Hematopoietic multipotent progenitor cell treated with erythropoietin and hydrocortisone succinate and interleukin-3 and kit ligand, for 4 days (in vitro differentiated cells): ENCODE results near the gene SCYGR4.
"Not testable (repeated sequence)": the region's sequence is repeated elsewhere in the genome, so short reads cannot be mapped to it uniquely, and the experiment has no call there.

ENCODE experiments used
- DNase-seq: peaks from one replicate; pipeline ENCODE4 v3.0.0-alpha.2; 2015

SCYGR4 gene, protein sequence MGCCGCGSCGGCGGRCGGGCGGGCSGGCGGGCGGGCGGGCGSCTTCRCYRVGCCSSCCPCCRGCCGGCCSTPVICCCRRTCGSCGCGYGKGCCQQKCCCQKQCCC

DNA sequence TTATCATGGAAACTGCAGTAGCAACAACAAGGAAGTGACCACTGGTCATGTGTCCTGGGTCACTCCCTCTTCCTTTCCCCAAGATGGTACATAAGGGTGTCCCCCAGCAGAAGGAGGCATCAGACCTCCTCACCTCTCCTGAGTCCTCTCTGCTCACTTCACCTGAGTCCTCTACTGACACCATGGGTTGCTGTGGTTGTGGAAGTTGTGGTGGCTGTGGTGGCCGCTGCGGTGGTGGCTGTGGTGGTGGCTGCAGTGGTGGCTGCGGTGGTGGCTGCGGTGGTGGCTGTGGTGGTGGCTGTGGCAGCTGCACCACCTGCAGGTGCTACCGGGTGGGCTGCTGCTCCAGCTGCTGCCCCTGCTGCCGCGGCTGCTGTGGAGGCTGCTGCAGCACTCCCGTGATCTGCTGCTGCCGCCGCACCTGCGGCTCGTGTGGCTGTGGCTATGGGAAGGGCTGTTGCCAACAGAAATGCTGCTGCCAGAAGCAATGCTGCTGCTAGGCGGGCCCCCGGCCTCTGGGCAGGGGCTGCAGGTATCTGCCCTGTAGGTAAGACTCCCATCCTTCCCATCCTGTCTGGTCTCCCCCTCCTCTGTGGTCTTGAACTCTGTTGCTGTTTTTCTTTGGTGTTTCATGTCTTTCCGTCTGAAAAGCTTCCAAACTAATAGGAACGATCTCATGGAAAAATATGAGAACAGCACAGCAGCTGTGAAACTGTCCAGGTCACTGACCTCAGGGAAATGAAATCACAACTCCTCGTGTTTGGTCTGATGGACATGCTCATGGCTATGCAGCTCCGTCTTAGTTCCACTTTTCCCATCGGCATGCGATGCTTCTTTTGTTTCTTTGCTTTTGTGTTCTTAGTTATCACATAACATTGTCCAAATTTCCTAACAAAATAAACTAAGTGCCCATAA, at the start of gene SCYGR4:
TSS of gene SCYGR4 (plus strand) at position 183 of the 915 bp plus-strand sequence. CDS start at position 183, 0 bp downstream.
- no peak for DNase-seq

DNA sequence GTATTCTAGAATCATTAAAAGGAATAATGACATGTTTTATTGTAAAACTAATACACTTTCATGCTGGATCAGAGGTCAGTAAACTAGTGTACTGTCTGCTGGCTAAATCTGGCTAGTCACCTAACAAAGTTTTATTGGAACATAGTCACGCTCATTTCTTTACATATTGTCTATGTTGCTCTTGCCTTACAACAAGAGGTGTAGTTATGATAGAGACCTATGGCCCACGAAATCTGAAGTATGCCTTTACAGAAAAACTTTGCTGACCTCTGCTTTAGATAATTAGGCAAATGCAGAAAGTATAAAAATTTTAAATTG, 48.5 kb upstream of the SCYGR4 start:
- DNase-seq, result no peak

DNA sequence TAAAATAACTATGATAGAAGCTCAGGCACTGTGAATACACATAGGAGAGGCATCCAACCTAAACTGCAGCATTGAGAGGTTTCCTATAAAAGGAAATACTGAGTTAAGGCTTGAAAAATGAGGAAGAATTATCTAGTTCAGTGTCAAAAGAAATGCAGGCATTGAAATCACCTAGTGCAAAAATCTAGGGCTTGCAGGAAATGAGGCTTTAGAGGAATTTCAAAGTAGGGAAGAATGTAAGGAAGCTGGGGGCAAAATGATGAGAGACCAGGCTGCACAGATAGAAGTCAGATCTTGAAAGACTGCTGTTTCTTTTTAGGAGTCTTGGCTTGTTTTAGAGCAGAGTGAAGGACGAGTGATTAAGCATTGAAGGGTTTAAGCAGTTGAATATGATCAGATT, 46.7 kb upstream of the SCYGR4 start:
- DNase-seq, result no peak

DNA sequence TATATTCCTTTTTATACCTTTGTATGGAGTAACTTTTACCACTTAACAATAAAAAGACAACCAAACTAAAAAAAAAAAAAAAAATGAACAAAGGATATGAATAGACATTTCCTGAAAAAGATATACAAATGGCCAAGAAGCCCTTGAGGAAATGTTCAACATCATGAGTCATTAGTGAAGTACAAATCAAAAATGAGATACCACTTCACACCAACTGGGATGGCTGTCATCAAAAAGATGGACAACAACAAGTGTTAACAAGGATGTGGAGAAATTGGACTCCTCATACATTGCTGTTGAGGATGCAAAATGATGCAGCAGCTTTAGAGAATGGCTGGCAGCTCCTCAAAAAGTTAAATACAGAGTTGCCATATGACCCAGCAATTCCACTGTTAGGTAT, 41.2 kb upstream of the SCYGR4 start:
- no peak for DNase-seq

DNA sequence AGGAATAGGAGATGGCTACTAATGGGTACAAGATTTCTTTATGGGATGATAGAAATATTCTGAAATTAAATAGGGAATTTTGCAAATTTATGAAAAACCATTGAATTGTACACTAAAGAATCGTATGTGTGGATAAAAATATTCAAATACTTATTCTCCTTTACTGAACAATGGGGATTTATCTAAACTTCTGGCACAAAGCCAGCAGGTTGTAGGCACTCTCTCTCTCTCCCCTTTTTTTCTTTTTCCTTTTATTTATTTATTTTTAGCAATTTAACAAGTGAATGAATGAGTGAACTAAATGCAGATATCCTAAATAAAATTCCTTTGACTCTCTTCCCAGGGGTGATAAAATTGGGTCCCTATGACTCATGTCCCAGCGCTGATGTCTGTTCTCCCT, 40.5 kb upstream of the SCYGR4 start:
- DNase-seq, result no peak

DNA sequence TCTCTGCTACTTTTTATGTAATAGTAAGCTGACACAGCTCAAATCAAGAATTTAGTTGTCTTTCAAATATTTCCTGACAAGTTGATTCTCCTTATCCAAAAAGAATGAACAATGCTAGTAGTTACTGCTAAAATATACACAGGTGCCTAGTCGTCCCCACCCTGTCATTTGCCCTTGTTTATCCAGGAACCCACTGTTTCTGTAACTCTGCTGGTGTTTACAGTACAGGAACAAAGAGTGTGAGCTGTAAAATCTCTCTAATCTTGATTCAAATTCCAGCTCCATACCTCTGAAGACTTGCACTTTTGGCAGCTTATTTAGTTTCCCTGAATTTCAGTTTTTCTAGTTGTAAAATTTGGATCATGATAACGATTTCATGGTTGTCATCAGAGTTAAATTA, 39.7 kb upstream of the SCYGR4 start:
- DNase-seq, result no peak

DNA sequence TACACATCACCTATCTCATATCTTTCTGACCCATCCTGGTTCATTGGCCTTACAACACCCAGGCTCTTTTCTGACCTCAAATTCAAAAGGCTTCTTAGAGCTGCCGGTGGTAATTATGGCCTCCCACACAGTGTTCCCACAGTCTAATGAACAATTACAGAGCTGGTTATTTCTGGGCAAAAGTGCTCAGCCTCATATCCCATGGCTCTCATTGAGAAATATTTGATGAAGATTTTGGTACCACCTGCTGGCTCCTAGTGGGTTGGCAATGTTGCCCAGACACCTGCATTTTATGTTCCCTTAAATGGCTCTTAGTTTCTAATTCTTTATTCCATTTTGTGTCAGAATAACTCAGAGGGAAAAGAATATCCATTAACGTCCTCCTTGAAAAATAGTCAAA, 38.7 kb upstream of the SCYGR4 start:
- no peak for DNase-seq

DNA sequence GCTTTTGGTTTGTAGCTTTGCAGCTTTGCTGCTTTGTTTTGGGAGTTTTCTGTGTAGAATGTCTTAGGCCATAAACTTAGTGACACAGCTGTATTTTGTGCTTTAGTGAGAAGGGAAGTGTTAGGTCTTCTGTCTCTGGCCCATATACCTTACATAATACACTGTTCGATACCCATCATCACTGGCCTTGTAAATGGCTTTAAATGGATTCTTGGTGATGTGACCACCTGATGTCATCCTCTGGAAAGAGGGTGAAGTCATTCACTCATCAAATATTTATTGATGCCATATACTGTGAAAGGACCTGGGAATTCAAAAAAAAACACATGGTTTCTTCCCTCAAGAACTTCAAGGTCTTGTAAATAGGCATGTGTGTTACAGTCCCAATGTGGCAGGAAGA, 37.5 kb upstream of the SCYGR4 start:
- no peak for DNase-seq

DNA sequence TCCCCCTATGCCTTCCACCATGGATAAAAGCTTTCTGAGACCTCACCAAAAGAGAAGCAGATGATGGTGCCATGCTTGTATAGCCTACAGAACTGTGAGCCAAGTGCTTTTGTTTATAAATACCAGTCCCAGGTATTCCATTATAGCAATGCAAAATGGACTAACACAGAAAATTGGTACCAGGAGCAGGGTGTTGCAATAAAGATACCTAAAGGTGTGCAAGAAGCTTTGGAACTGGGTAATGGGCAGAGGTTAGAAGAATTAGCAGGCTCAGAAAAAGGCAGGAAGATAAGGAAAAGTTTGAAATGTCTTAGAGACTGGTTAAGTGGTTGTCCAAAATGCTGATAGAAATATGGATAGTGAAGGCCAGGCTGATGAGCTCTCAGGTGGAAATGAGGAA, 34.9 kb upstream of the SCYGR4 start:
- DNase-seq, result no peak

DNA sequence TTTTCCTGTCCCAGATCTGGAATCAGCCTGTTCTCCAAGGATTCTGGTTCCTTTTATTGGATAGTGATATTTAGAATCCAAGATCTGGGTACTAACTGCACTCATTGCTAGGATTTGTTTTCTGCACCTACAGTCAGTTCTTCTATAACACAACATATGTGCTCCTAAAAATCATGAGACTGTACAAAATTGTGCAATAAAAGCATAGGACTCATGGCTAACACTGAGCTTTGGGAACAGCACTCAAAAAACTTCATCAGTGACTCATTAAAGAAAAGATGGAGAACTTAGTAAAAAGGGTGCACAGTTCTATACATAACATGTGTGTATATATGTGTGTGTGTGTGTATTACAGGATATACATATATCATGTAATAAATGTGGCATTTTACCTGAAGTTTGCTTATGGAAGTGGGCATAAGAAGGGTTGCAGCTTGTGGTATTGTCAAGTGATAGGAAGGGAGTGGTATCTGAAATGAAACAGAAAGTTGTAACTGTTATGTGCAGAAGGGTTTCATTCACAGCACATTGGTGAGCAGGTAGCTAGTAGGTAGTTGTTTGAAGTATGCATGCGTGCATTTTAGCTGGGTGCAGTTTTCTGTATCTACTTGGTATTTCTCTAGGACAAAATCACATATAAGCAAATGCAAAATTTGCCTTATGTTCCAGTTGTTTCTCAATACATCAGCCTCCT, 24.5 kb upstream of the SCYGR4 start:
- DNase-seq, result no peak

DNA sequence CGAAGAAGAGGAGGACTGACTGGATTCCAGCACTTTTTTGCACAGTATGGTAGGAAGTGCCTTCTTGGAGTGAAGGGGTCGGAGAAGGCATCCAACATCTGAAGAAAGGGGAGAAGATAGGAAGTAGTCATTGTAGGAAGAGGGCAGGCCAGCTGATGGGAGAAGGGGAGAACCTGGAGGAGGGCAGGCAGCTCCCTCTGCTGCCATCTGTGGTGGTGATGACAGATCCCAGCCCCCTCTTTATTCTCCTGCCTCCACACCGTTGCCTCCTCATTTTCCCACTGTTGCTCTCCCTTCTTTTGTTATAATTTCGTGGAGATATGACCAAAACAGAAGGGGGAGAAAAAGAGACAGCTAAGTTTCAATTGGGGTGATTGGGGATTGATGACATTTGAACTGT, 21.5 kb upstream of the SCYGR4 start:
- DNase-seq, result no peak

DNA sequence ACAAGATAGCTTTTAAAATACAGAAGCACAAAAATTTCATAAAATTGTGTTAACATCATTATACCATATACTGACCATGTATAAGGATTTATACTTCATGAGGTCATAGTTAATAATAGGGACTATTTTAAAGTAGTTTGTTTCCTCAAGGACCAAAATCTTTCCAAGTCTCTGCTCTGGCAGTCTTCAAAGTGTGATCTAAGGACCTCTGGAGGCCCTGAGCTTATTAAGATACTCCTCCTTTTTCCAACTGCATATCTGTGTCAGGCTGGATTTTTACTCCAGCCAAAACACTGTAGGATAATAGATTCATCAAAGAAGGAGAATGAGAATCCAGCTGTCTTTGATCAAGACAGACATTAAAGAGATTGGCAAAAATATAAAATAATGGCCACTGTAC, 20.3 kb upstream of the SCYGR4 start:
- no peak for DNase-seq

DNA sequence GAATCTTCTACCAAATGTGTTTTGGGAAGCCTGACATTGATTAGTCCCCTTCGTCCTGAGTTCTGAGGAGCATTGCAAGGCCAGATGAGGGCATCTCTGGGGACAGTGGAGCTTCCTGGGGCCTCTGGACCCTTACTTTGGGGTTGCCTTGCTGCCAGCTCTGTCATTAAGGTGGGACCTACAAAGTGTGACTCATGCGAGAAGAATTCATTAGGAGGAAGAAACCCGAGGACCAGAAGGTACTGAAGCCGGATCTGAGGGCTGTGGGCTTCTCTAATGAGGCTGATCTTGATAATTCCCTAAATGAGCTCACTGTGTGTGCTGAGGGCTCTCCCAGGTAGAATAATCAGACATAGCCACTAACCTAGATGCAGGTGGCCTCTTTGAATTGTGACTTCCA, 19.3 kb upstream of the SCYGR4 start:
- no peak for DNase-seq

DNA sequence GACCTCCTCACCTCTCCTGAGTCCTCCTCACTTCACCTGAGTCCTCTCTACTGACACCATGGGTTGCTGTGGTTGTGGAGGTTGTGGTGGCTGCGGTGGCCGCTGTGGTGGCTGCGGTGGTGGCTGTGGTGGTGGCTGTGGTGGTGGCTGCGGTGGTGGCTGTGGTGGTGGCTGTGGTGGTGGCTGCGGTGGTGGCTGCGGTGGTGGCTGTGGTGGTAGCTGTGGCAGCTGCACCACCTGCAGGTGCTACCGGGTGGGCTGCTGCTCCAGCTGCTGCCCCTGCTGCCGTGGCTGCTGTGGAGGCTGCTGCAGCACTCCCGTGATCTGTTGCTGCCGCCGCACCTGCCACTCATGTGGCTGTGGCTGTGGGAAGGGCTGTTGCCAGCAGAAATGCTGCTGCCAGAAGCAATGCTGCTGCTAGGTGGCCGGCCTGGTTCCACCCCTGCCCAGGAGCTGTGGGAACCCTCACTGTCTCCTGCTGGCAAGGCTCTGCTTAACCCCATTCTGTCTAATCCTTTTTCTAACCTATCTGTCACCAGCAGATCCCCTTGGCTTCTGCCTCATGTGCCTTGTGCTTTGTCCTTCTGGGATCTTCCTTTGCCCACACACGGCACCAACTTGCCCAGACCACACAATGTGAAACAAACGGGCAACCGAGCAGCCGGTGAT, 18.3 kb upstream of the SCYGR4 start, which contains the start of gene SCYGR2:
TSS of gene SCYGR2 (plus strand) at position 59 of the 669 bp plus-strand sequence. CDS start at position 59, 0 bp downstream.
- not testable (repeated sequence) for DNase-seq

DNA sequence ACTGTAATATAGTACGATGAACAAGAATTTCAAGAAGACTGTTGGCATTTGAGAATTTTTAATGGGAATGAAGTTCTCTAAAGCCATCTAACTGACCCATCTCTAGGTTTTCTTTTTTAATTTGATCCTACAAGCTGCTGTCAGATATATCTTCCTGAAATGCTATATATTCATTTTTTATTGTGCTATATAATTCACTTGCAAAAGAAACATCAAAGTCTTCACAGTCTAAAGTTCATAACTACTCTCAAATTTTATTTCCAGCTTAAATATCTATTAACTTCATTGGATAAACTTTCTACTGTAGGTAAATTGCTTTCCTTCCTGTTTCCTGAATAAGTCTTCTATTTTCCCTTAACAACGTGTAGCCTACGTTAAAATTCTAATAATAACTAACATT, 14.9 kb upstream of the SCYGR4 start:
- DNase-seq, result no peak

DNA sequence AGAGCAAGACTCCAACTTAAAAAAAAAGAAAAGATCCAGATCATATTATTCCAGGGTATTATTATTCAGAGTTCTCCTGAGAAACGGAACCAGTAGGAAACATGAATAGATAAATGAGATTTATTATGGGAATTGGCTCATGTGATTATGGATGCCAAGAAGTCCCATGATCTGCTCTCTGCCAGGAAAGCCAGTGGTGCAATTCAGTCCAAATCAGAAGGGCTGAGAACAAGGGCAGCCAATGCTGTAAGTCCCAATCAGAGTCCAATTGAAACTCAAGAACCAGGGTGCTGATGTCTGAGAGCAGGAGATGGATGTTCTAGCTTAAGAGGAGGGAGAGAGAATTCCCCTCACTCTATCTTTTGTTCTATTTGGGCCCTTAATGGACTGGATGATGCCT, 10.8 kb upstream of the SCYGR4 start:
- DNase-seq, result no peak

DNA sequence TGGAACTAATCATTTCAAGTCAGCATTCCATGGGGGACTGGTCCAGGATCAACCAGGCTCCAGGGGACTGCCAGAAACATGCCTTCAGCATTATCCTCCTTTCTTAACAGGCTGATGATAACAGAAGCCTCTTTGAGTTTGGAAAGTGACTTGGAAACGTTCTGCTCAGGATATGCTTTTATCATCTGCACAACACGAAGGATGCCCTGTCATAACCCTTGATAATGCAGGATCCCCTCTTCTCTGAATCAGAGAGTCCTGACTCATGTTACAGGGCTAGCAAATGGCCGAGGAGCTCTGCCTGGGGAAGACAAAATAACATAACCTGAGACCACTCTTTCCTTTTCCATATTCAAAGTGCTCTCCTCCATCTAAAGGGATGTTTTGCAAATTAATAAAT, 9.4 kb upstream of the SCYGR4 start:
- no peak for DNase-seq

DNA sequence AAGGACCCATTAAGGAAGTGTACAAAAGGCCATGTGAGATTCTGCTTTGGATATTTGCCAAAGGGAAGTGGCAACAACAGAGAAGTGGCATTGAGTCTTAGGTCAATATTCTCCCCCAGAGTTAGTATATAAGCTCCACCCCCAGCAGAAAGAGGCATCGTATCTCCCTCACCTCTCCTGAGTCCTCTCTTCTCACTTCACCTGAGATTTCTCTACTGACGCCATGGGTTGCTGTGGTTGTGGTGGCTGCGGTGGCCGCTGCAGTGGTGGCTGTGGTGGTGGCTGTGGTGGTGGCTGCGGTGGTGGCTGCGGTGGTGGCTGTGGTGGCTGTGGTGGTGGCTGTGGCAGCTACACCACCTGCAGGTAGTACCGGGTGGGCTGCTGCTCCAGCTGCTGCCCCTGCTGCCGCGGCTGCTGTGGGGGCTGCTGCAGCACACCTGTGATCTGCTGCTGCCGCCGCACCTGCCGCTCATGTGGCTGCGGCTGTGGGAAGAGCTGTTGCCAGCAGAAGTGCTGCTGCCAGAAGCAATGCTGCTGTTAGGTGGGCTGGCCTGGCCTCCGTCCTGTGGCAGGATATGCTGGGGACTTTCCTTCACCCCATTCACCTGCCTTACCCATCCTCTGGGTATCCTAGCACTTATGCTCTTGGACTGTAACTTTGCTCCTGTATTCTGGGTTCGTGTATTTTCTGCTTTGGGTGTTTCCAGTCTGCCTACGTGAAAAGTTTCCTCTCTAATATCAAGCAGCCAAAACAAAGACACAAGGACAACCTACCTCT, 8.5 kb upstream of the SCYGR4 start:
- DNase-seq, result peak; percentile 83

DNA sequence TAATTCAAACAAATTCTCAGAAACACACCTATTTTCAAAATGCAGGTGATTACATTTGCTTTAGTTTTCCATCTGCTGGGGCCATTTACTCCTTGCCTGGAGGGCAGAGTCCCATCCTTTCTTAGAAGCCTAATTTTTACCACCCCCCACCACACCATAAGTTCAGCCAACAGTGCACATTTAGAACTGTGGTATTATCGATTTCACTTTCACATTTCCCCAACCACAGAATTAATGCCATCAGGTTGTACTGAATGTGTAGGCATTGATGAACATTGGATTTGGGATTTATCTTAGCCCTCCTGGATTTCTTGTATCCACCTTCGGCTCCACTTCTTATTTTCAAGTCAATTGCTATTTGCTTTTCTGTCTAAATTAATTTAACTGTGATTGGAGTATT, 7.2 kb upstream of the SCYGR4 start:
- no peak for DNase-seq

DNA sequence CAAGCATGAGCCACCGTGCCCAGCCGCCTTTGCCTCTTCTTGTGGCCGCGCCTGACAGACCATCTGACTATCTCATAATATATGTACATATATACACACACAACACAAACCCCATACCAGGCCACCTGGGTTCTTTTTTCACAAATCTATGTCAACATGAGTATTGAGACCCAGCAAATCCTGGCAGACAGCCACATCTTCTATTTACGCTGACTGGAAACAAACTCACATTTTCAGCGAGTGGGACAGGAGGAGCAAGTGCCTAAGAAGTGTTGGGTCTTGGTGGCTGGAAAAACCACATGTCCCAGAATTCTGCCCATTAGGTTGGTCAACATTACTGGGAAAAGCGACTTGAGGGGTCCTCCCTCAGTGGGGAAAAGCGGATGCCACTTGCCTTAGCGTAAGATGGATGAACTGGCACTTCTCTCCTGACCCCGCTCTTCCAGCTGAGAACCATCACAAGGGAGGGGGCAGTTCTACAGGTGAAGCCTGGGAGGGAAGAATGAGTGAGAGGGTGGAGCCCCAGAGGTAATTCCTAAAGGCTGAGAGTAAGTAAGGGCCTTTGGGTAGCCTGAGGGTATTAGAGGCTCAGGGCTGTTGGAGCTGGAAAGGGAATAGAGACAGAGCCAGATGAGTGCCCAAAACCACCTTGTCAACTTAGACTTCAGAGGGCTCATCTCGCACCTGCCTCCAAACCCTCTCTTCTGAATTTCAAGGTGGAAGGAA, 4.6 kb upstream of the SCYGR4 start:
- no peak for DNase-seq

DNA sequence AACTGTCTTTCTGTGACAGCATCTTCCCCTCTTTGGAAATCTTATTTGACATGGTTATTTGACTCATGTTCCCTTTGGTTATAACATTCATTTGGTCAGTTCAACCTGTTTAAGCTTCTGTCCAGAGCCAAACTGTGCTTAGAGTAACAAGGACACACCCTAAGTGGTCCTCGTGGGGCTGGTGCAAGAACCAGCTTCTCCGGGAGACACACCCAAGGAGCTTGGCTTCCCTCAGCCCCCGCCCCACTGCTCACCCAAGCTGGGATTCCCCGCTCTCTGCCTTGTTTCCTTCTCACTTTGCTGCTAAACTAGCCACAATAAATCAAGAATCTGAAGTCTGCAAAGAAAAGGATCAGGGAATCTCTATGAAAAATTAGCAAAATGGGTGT, 4.0 kb upstream of the SCYGR4 start:
- DNase-seq, result no peak

DNA sequence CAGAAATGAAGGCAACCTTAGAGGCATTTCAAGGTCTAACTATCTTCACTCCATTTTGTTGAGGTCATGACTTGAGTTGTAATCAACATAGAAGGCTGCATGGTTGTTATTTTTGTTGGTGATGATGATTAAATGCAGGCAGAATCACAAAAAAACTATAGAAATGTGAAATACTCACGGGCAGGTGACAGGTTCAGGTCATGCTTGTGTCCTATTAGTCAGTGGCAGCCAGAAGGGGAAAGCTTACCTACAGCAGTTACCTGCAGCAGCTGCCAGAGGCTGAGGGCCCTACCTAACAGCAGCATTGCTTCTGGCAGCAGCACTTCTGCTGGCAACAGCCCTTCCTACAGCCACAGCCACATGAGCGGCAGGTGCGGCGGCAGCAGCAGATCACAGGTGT, 3.1 kb upstream of the SCYGR4 start:
- DNase-seq, result no peak
